Stimulated activated memory B cell treated with anti-CD40 and anti-IgM and Interleukin-4, amounts not matched to agents 10 μg/mL and 1 μg/mL and 100 μg/mL, for 72 hours (primary cell): ENCODE measurements around the gene BCAS1.

Experiments
- ATAC-seq: fragments of 150-1000 bp; cut with Tn5 transposase; 2 replicates; pipeline ENCODE4 v1.10.0; 2021
- H3K27ac Mint-ChIP-seq: one replicate; pipeline ENCODE4 v1.8.0; 2022; ENCODE audit warnings: mild to moderate bottlenecking, mixed read lengths
- H3K27me3 Mint-ChIP-seq: one replicate; pipeline ENCODE4 v1.8.0; 2022; ENCODE audit warnings: mixed read lengths
- H3K36me3 Mint-ChIP-seq: one replicate; pipeline ENCODE4 v1.8.0; 2022; ENCODE audit warnings: mixed read lengths
- H3K4me1 Mint-ChIP-seq: one replicate; pipeline ENCODE4 v1.8.0; 2022; ENCODE audit warnings: mixed read lengths
- H3K4me3 Mint-ChIP-seq: one replicate; pipeline ENCODE4 v1.8.0; 2022; ENCODE audit warnings: mild to moderate bottlenecking, moderate library complexity, mixed read lengths
- H3K9me3 Mint-ChIP-seq: one replicate; pipeline ENCODE4 v1.8.0; 2022; ENCODE audit warnings: mixed read lengths

The BCAS1 gene

GRCh38 chr20:54069501-54069971 is 858 bp downstream of the BCAS1 start:
- H3K4me3 Mint-ChIP-seq: no peak overlapping the region
- H3K4me1 Mint-ChIP-seq: peaks cover 39% of the 10 kb centered on the region
- no peak for ATAC-seq

GRCh38 chr20:54068966-54069365 is 1.4 kb downstream of the BCAS1 start:
- Mint-ChIP-seq H3K27ac (peak overlapping the region; percentile 93), H3K9me3 (no peaks in the 10 kb centered on the region)

More at GRCh38 chr20:54069501-54069971, 858 bp downstream of the BCAS1 start:
- Mint-ChIP-seq H3K9me3 (no peaks in the 10 kb centered on the region), H3K36me3 (no peaks in the 10 kb centered on the region), H3K27me3 (no peaks in the 10 kb centered on the region), H3K27ac (peak overlapping the region; percentile 30)

GRCh38 chr20:54068495-54068894 is 1.9 kb downstream of the BCAS1 start:
- ATAC-seq: no peak
- peak overlapping the region; percentile 93 for H3K27ac Mint-ChIP-seq
- H3K4me1 Mint-ChIP-seq: peaks cover 49% of the 10 kb centered on the region
- H3K27me3 Mint-ChIP-seq: no peaks in the 10 kb centered on the region
- no peaks in the 10 kb centered on the region for H3K36me3 Mint-ChIP-seq
- no peaks in the 10 kb centered on the region for H3K9me3 Mint-ChIP-seq
- H3K4me3 Mint-ChIP-seq: no peak overlapping the region

More at GRCh38 chr20:54068966-54069365, 1.4 kb downstream of the BCAS1 start:
- no peaks in the 10 kb centered on the region for H3K36me3 Mint-ChIP-seq
- H3K4me1 Mint-ChIP-seq: peaks cover 45% of the 10 kb centered on the region
- no peak overlapping the region for H3K4me3 Mint-ChIP-seq
- no peaks in the 10 kb centered on the region for H3K27me3 Mint-ChIP-seq
- ATAC-seq: no peak

- Mint-ChIP-seq H3K4me1 (peaks cover 57% of the 10 kb centered on the region), H3K9me3 (no peaks in the 10 kb centered on the region), H3K27ac (peak overlapping the region; percentile 93), H3K27me3 (no peaks in the 10 kb centered on the region), H3K4me3 (no peak overlapping the region), H3K36me3 (no peaks in the 10 kb centered on the region)
- no peak for ATAC-seq
Measured at GRCh38 chr20:54067606-54068174, 2.7 kb downstream of the BCAS1 start.

- Mint-ChIP-seq H3K27ac (peak overlapping the region; percentile 93), H3K9me3 (no peaks in the 10 kb centered on the region), H3K4me3 (peak overlapping the region; percentile 71), H3K4me1 (peaks cover 65% of the 10 kb centered on the region), H3K36me3 (no peaks in the 10 kb centered on the region), H3K27me3 (no peaks in the 10 kb centered on the region)
- no peak for ATAC-seq
Measured at GRCh38 chr20:54065601-54066038, 4.8 kb downstream of the BCAS1 start.

DNA sequence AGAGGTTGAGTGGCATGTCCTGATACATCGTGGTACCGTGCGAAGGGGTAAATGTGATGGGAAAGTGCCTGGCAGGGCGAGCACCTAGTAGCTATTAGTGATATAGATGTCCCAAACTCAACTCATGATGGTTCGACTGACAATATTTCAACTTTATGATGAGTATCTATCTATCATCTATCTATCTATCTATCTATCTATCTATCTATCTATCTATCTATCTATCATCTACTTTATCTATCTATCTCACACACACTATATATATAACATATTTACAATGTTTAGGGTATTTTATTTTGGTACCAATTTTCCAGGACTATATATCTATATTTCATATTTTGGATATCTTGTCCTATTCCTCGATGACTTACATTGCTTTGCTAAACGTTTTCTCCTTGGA is 5.5 kb downstream of the BCAS1 start:
- ATAC-seq: peak; percentile 1
- H3K27ac Mint-ChIP-seq: peak overlapping the region; percentile 93

DNA sequence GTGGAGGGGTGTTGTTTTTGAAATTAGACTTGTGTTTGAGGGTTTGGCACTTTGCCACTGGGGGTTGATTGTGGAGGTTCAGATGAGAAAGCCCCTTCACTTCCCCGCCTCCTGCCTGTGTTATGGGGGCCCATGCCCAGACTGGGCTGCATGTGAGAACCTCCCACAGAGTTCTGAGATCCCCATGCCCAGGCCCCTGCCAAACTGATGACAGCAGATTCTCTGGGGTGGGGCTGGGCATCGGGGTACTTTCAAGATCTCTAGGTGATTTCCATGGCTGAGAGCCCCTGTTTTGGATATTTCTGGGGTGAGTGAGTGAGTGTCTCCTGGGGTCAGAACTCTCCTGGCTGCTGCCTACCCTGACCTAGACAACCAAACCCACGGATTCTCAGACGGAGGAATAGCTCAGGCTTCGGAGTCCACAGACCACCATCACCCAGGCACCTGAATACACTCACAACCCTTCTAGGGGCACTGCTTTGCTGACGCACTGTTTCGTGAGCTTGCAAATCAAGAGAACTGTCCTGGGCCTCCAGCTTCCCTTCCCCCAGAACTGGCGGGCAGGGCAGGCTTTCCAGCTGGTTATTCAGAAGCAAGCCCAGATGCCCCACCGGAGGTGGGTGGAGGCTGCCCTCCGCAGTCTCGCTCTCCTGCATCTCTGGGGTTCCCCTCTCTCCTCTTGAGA is 6.3 kb downstream of the BCAS1 start:
- Mint-ChIP-seq H3K36me3 (no peaks in the 10 kb centered on the region), H3K9me3 (no peaks in the 10 kb centered on the region), H3K4me1 (peaks cover 66% of the 10 kb centered on the region), H3K27ac (peak overlapping the region; percentile 93), H3K4me3 (peak overlapping the region; percentile 71), H3K27me3 (no peaks in the 10 kb centered on the region)
- peak; percentile 90 for ATAC-seq

More for the DNA sequence above, 5.5 kb downstream of the BCAS1 start:
- H3K36me3 Mint-ChIP-seq: no peaks in the 10 kb centered on the region
- H3K4me1 Mint-ChIP-seq: peaks cover 65% of the 10 kb centered on the region
- peak overlapping the region; percentile 71 for H3K4me3 Mint-ChIP-seq
- H3K27me3 Mint-ChIP-seq: no peaks in the 10 kb centered on the region
- H3K9me3 Mint-ChIP-seq: no peaks in the 10 kb centered on the region

DNA sequence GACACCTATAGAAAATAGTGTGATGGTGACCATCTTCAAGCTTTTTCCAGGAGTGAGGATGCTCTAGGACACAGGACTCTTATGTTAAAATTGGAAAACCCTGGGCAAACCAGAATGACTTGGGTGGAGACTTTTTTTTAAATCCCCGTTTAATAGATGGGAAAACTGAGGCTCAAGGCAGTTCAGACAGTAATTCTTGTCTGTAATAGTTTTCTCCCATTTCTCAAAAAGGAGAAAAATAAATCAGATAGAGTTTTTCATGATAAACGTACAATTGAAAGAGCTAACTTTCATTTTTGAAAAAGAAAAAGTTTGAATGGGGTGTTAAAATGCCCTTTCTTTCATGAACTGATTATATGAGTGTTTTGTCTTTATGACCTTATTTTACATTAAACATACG is 6.8 kb downstream of the BCAS1 start:
- no peaks in the 10 kb centered on the region for H3K9me3 Mint-ChIP-seq
- H3K4me3 Mint-ChIP-seq: peak overlapping the region; percentile 71
- H3K4me1 Mint-ChIP-seq: peaks cover 67% of the 10 kb centered on the region
- no peaks in the 10 kb centered on the region for H3K27me3 Mint-ChIP-seq
- peak overlapping the region; percentile 93 for H3K27ac Mint-ChIP-seq
- ATAC-seq: no peak
- no peaks in the 10 kb centered on the region for H3K36me3 Mint-ChIP-seq

GRCh38 chr20:54062812-54063280 is 7.5 kb downstream of the BCAS1 start:
- Mint-ChIP-seq H3K27ac (no peak overlapping the region), H3K4me3 (no peak overlapping the region), H3K9me3 (no peaks in the 10 kb centered on the region), H3K4me1 (peaks cover 69% of the 10 kb centered on the region), H3K27me3 (no peaks in the 10 kb centered on the region), H3K36me3 (no peaks in the 10 kb centered on the region)
- ATAC-seq: no peak

GRCh38 chr20:54061101-54061881 is 9.1 kb downstream of the BCAS1 start:
- H3K4me1 Mint-ChIP-seq: peaks cover 59% of the 10 kb centered on the region
- H3K27ac Mint-ChIP-seq: peak overlapping the region; percentile 42
- no peaks in the 10 kb centered on the region for H3K9me3 Mint-ChIP-seq
- H3K36me3 Mint-ChIP-seq: no peaks in the 10 kb centered on the region
- ATAC-seq: no peak
- no peaks in the 10 kb centered on the region for H3K27me3 Mint-ChIP-seq
- H3K4me3 Mint-ChIP-seq: no peak overlapping the region

- ATAC-seq: no peak
- Mint-ChIP-seq H3K27me3 (no peaks in the 10 kb centered on the region), H3K27ac (peak overlapping the region; percentile 91), H3K9me3 (peaks cover 4% of the 10 kb centered on the region), H3K4me3 (no peak overlapping the region), H3K4me1 (peaks cover 45% of the 10 kb centered on the region), H3K36me3 (peaks cover 11% of the 10 kb centered on the region)
Measured at GRCh38 chr20:54059691-54060364, 10.6 kb downstream of the BCAS1 start.

DNA sequence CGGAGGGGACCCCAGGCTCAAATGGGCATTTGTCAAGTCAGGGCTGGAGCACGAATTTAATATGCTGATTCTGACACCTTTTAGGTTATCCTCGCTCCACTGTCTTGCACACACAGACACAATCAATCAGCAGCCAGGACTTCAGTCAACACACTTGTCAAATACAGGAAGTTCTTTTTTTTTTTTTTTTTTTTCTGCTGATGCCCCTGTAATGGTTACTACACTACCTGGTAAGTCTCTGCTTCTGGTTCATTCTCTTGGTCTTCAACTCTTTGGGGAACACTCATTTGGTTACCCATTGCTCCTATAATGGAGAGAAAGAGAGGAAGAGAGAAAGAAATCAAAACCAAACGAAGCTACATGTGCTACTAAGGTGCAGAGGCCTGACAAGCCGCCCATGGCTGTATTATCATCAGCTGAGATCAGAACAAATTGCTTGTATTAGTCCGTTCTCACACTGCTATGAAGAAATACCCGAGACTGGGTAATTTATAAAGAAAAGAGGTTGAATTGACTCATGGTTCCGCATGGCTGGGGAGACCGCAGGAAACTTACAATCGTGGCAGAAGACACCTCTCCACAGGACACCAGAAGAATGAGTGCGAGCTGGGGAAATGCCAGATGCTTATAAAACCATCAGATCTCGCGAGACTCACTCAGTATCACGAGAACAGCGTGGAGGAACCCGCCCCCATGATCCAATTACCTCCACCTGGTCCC is 11.8 kb downstream of the BCAS1 start:
- peaks cover 18% of the 10 kb centered on the region for H3K36me3 Mint-ChIP-seq
- peak overlapping the region; percentile 91 for H3K27ac Mint-ChIP-seq
- H3K9me3 Mint-ChIP-seq: peaks cover 4% of the 10 kb centered on the region
- peak overlapping the region; percentile 63 for H3K4me3 Mint-ChIP-seq
- ATAC-seq: peak; percentile 78
- H3K4me1 Mint-ChIP-seq: peaks cover 33% of the 10 kb centered on the region
- no peaks in the 10 kb centered on the region for H3K27me3 Mint-ChIP-seq

GRCh38 chr20:54056762-54057639 is 13.4 kb downstream of the BCAS1 start:
- ATAC-seq: no peak
- H3K4me3 Mint-ChIP-seq: no peak overlapping the region
- peaks cover 21% of the 10 kb centered on the region for H3K4me1 Mint-ChIP-seq
- peak overlapping the region; percentile 91 for H3K27ac Mint-ChIP-seq
- H3K9me3 Mint-ChIP-seq: peaks cover 4% of the 10 kb centered on the region
- H3K36me3 Mint-ChIP-seq: peaks cover 19% of the 10 kb centered on the region
- no peaks in the 10 kb centered on the region for H3K27me3 Mint-ChIP-seq
